ENCODE measurements around the gene PPP1R15A. TPM values are rescaled to one million over a fixed set of nuclear protein-coding genes. Genes with fewer than 3 reads are reported as not detected.

The PPP1R15A gene
- total RNA-seq (2022; extraction: Qiagen RNA extraction), result 74.1 to 126 TPM (median 95.1 TPM) in 5 replicates

DNA sequence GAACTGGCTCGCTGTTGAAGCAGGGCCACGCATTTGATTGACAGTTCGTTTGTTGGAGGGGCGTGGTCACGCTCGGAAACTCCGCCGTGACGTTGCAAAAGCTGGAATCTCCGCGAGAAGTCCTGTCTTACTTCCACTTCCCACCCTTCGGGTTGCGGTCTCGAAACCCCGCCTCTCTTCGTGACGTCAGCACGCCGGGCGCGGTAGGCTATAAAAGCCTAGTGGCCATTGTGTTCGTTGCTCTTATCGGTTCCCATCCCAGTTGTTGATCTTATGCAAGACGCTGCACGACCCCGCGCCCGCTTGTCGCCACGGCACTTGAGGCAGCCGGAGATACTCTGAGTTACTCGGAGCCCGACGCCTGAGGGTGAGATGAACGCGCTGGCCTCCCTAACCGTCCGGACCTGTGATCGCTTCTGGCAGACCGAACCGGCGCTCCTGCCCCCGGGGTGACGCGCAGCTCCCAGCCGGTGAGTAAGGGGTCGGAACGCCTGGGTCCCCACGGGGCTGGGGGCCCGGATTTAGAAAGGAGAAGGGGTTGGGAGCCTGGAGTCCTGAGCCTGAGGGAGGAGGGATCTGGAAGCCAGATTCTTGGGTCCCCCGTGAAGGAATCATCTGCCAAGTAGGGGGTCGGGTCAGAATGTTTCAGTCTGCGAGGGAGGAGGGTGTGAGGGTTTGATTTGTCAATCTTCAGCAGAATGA, at the start of gene PPP1R15A:
TSS of gene PPP1R15A (plus strand) at position 240 of the 702 bp plus-strand sequence. CDS start 813 bp downstream, outside the sequence.

DNA sequence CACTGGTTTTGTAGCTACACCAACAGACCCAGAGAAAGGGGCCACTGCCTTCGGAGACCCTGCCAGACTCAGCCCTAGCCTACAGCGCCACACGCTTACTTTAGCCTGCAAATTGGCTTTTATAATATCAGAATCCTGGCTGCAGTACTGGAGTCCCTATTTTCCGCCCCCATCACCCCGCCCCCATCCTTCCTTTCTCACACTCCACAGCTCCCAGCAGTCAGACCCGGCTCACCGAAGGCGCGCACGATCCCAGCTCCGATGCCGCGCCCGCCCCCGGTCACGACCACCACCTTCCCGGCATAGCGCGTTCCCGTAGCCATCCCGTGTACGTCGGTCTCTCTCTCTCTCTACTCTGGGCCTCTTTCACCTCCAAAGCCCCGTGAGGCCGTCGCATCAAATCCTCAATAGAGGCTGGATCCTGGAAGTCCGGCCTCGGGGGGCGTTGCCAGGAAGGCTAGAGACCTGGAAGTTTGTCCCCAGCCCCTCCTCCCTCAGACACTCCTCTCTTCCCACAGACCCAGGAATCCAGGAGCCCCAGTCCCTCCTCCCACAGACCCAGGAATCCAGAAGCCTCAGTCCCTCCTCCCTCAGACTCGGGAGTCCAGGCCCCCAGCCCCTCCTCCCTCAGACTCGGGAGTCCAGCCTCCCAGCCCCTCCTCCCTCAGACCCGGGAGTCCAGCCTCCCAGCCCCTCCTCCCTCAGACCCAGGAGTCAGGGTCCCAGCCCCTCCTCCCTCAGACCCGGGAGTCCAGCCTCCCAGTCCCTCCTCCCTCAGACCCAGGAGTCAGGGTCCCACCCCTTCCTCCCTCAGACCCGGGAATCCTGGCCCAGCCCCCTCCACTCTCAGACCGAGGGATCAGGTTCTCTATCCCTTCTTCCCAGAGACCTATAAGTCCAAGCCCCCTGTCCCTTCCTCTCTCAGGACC, 35.9 kb upstream of the PPP1R15A start, which contains the start of gene HSD17B14:
TSS of gene HSD17B14 (minus strand) at position 403 of the 929 bp plus-strand sequence. CDS start at position 323, 80 bp downstream.

DNA sequence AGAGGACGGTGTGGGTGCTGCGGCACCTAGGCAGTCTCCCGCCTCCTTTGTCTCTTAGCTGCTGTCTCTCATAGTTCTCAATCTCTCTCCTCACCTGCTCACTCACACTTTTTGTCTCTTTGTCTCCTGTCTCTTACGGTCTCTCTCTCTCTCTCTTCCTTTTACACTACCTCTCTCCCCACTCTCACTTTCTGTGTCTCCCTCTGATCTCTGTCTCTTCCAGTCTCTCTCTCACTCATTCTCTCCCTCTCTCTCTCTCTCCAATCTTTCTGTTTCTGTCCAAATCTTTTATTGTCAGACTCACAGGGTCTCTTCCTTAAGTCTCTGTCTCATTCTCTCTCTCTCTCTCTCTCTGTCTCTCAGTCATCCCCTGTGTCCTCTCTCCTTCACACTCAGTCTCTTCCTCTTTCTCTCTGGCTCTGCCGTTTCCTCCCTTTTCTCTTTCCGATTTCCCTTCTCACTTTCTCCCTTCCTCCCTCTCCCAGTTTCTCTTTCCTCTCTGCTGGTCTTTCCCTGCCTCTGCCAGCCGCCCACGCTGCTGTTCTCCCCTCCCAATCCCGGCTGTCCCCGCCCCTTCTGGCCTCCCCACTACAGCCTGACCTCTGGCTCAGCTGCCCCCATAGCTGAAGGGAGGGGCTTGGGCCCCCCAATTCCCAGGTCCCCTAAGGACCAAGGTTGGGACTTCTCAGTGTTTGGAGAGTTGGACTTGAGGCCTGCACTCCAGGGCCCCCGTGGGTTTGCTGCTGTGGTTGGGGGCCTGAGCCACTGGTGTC, 3.9 kb upstream of the PPP1R15A start, which contains the start of gene PLEKHA4:
TSS of gene PLEKHA4 (minus strand) at position 504 of the 773 bp plus-strand sequence. CDS start 997 bp downstream, outside the sequence.

DNA sequence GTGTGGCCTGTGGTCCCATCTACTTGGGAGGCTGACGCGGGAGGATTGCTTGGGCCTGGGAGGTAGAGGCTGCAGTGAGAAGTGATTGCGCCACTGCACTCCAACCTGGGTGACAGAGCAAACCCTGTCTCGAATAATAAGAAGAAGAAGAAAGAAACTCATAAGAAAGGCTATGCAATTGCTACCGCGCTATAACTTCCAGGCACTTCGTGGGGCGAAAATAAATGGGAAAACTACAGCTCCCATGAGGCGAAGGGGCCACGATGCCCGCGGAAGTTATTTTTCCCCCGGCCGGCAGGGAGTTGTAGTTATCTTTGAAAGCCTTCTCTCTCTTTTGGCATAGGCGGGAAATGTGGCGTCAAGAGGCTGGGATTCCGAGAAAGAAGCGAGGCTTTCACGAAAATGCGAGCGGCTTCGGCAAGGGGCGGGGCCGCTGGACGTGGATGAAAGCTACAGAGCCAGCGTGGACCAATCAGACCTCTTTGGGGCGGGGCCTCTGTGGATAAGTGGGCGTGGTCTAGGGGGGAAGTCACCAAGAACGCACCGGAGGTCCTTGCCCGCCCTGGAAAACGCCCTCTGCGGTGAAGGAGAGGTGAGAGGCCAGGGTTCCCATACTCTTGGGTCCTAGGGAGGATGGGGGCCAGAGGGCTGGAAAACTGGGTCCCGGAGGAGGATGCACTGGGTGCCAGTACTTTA, 27.7 kb downstream of the PPP1R15A start, which contains the start of gene NUCB1:
TSS of gene NUCB1 (plus strand) at position 532 of the 696 bp plus-strand sequence. CDS start 485 bp downstream, outside the sequence.

Other genes with a start within 250 kb of the PPP1R15A start
- gene DBP, start 235.0 kb upstream of the PPP1R15A start, total RNA-seq (2022; extraction: Qiagen RNA extraction), result 1.6 to 2.3 TPM (median 1.8 TPM) in 5 replicates
- 6.7 to 12.0 TPM (median 10.7 TPM) in 5 replicates for gene CA11, start 226.2 kb upstream of the PPP1R15A start, total RNA-seq (2022; extraction: Qiagen RNA extraction)
- 0.12 to 0.20 TPM (median 0.16 TPM) in 5 replicates for gene NTN5, start 199.4 kb upstream of the PPP1R15A start, total RNA-seq (2022; extraction: Qiagen RNA extraction)
- gene FUT2, start 176.4 kb upstream of the PPP1R15A start, total RNA-seq (2022; extraction: Qiagen RNA extraction), result not detected in 5 replicates
- gene MAMSTR, start 152.7 kb upstream of the PPP1R15A start, total RNA-seq (2022; extraction: Qiagen RNA extraction), result 0.23 to 0.53 TPM (median 0.43 TPM) in 5 replicates
- gene RASIP1, start 131.8 kb upstream of the PPP1R15A start, total RNA-seq (2022; extraction: Qiagen RNA extraction), result 0.31 to 0.66 TPM (median 0.43 TPM) in 5 replicates
- not detected in 5 replicates for gene IZUMO1, start 125.5 kb upstream of the PPP1R15A start, total RNA-seq (2022; extraction: Qiagen RNA extraction)
- 0.10 to 0.16 TPM (median 0.12 TPM) in 5 replicates for gene FUT1, start 119.8 kb upstream of the PPP1R15A start, total RNA-seq (2022; extraction: Qiagen RNA extraction)
- gene FGF21, start 116.9 kb upstream of the PPP1R15A start, total RNA-seq (2022; extraction: Qiagen RNA extraction), result not detected in 5 replicates
- gene BCAT2, start 61.4 kb upstream of the PPP1R15A start, total RNA-seq (2022; extraction: Qiagen RNA extraction), result 50.3 to 63.4 TPM (median 60.0 TPM) in 5 replicates
- 12.0 to 17.2 TPM (median 13.8 TPM) in 5 replicates for gene HSD17B14, start 35.9 kb upstream of the PPP1R15A start, total RNA-seq (2022; extraction: Qiagen RNA extraction)
- 1.2 to 1.9 TPM (median 1.3 TPM) in 5 replicates for gene PLEKHA4, start 3.8 kb upstream of the PPP1R15A start, total RNA-seq (2022; extraction: Qiagen RNA extraction)
- gene TULP2, start 26.3 kb downstream of the PPP1R15A start, total RNA-seq (2022; extraction: Qiagen RNA extraction), result not detected in 5 replicates
- gene NUCB1, start 27.9 kb downstream of the PPP1R15A start, total RNA-seq (2022; extraction: Qiagen RNA extraction), result 189 to 243 TPM (median 200 TPM) in 5 replicates
- gene DHDH, start 61.3 kb downstream of the PPP1R15A start, total RNA-seq (2022; extraction: Qiagen RNA extraction), result 0.60 to 1.7 TPM (median 1.6 TPM) in 5 replicates
- gene BAX, start 82.5 kb downstream of the PPP1R15A start, total RNA-seq (2022; extraction: Qiagen RNA extraction), result 294 to 372 TPM (median 330 TPM) in 5 replicates
- 16,127 to 23,622 TPM (median 17,895 TPM) in 5 replicates for gene FTL, start 92.9 kb downstream of the PPP1R15A start, total RNA-seq (2022; extraction: Qiagen RNA extraction)
- gene GYS1, start 120.9 kb downstream of the PPP1R15A start, total RNA-seq (2022; extraction: Qiagen RNA extraction), result 17.4 to 22.0 TPM (median 20.9 TPM) in 5 replicates
- 208 to 255 TPM (median 214 TPM) in 5 replicates for gene RUVBL2, start 121.5 kb downstream of the PPP1R15A start, total RNA-seq (2022; extraction: Qiagen RNA extraction)
- not detected in 5 replicates for gene LHB, start 144.7 kb downstream of the PPP1R15A start, total RNA-seq (2022; extraction: Qiagen RNA extraction)
- 0.18 TPM in 1 of 5 replicates, not detected in the others for gene CGB3, start 151.9 kb downstream of the PPP1R15A start, total RNA-seq (2022; extraction: Qiagen RNA extraction)
- 0.20 to 0.61 TPM (median 0.21 TPM) in 3 of 5 replicates, not detected in the others for gene CGB2, start 159.5 kb downstream of the PPP1R15A start, total RNA-seq (2022; extraction: Qiagen RNA extraction)
- gene CGB1, start 164.5 kb downstream of the PPP1R15A start, total RNA-seq (2022; extraction: Qiagen RNA extraction), result not detected in 5 replicates
- 0.21 to 0.49 TPM (median 0.23 TPM) in 5 replicates for gene CGB5, start 171.4 kb downstream of the PPP1R15A start, total RNA-seq (2022; extraction: Qiagen RNA extraction)
- 1.4 to 3.7 TPM (median 2.8 TPM) in 5 replicates for gene CGB8, start 176.7 kb downstream of the PPP1R15A start, total RNA-seq (2022; extraction: Qiagen RNA extraction)
- 0.48 to 0.82 TPM (median 0.67 TPM) in 5 replicates for gene CGB7, start 185.3 kb downstream of the PPP1R15A start, total RNA-seq (2022; extraction: Qiagen RNA extraction)
- 0.24 to 0.99 TPM (median 0.45 TPM) in 5 replicates for gene NTF4, start 192.4 kb downstream of the PPP1R15A start, total RNA-seq (2022; extraction: Qiagen RNA extraction)
- gene KCNA7, start 200.3 kb downstream of the PPP1R15A start, total RNA-seq (2022; extraction: Qiagen RNA extraction), result not detected in 5 replicates
- 306 to 331 TPM (median 309 TPM) in 5 replicates for gene SNRNP70, start 213.0 kb downstream of the PPP1R15A start, total RNA-seq (2022; extraction: Qiagen RNA extraction)
- gene LIN7B, start 241.9 kb downstream of the PPP1R15A start, total RNA-seq (2022; extraction: Qiagen RNA extraction), result 4.7 to 7.9 TPM (median 6.9 TPM) in 5 replicates
- gene C19orf73, start 246.7 kb downstream of the PPP1R15A start, total RNA-seq (2022; extraction: Qiagen RNA extraction), result 1.1 to 1.9 TPM (median 1.7 TPM) in 5 replicates
- gene PPFIA3, start 247.1 kb downstream of the PPP1R15A start, total RNA-seq (2022; extraction: Qiagen RNA extraction), result 4.7 to 8.1 TPM (median 7.0 TPM) in 5 replicates

All from A549 treated with Hydrocortisone at 1 μM for 4 hours (cell line).